Mammary epithelial cell (primary cell): ENCODE measurements around the gene CTBS.

Source experiments
- EZH2 ChIP-seq: IDR thresholded peaks from 2 replicates; pipeline ENCODE4 v1.6.1; 2012; ENCODE audit warnings: low read length, inconsistent platforms, borderline replicate concordance
- TF ChIP-seq, protein P1 (sequence below), 2 donors: IDR thresholded peaks in 1 of 2; conservative IDR thresholded peaks in 1 of 2; 2 replicates each; pipeline ENCODE4 v1.5.1; 2011 to 2012; ENCODE audit warnings: inconsistent platforms in 2 of 2, low read length in 2 of 2, mild to moderate bottlenecking in 2 of 2, control low read depth in 1 of 2, low read depth in 1 of 2; ENCODE audit not compliant: insufficient read depth in 1 of 2; ENCODE audit errors: extremely low read depth in 1 of 2

DNA sequence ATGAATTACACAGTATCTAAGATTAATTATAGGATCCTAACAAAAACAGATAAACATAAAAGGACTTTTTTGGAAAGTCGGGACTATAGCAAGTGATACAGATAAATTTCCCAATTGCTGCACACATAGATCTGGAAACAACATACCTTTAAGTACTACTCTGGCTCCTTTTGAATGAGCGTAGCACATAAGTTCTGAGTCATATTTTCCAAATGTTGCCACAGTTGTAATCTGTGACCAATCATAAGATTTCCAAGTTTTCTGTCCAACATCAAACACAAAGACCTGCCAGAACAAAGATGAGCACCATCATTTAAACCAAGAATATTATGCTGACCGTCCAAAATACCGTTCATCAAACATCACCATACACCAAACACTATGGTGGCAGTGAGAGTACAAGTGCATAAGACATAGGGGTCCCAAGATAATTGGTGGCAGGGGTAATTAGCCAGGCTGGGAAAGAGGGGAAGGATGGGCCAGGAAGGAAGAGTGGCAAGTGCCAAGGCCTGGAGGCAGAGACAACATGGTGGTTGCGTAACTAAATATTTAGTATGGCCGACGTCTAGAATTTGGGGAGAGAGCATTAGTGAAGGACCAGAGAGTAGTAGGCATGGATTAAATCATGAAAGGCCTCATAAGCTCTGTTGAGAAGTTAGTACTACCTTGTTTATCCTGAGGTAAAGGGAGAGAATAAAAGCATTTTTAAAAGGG is 3.6 kb downstream of the CTBS start:
- TF ChIP-seq, protein P1, sequence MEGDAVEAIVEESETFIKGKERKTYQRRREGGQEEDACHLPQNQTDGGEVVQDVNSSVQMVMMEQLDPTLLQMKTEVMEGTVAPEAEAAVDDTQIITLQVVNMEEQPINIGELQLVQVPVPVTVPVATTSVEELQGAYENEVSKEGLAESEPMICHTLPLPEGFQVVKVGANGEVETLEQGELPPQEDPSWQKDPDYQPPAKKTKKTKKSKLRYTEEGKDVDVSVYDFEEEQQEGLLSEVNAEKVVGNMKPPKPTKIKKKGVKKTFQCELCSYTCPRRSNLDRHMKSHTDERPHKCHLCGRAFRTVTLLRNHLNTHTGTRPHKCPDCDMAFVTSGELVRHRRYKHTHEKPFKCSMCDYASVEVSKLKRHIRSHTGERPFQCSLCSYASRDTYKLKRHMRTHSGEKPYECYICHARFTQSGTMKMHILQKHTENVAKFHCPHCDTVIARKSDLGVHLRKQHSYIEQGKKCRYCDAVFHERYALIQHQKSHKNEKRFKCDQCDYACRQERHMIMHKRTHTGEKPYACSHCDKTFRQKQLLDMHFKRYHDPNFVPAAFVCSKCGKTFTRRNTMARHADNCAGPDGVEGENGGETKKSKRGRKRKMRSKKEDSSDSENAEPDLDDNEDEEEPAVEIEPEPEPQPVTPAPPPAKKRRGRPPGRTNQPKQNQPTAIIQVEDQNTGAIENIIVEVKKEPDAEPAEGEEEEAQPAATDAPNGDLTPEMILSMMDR (conservative IDR thresholded peaks at IDR 0.05 in 1 of 2, IDR thresholded peaks at IDR 0.05 in 1 of 2; ENCODE audit: extremely low read depth in 1 of 2, insufficient read depth in 1 of 2, low read depth in 1 of 2, low read length in 2 of 2) = no peak
- TF ChIP-seq EZH2 = no peak
